HG03045 (cell line): Measurements from ENCODE around the gene MTX3.

Experiments used
- ATAC-seq: cut with Tn5 transposase; IDR thresholded peaks from one replicate; pipeline ENCODE4 v1.9.1; 2021; ENCODE audit warnings: mild to moderate bottlenecking, moderate library complexity; ENCODE audit not compliant: unreplicated experiment

Gene MTX3

GRCh38 chr5:79936646-79937216 is 54.3 kb downstream of the MTX3 start:
- ATAC-seq = no peak

GRCh38 chr5:79936002-79936645 is 54.9 kb downstream of the MTX3 start:
- ATAC-seq = no peak

GRCh38 chr5:79934681-79935080 is 56.4 kb downstream of the MTX3 start:
- no peak for ATAC-seq

GRCh38 chr5:79932510-79933504 is 58.3 kb downstream of the MTX3 start:
- no peak for ATAC-seq

- no peak for ATAC-seq
Observed at GRCh38 chr5:79931866-79932265, 59.2 kb downstream of the MTX3 start.

GRCh38 chr5:79931409-79931808 is 59.7 kb downstream of the MTX3 start:
- ATAC-seq = no peak

- ATAC-seq = no peak
Observed at GRCh38 chr5:79929095-79929494, 62.0 kb downstream of the MTX3 start.
